SK-N-SH (cell line): ENCODE measurements around the gene AFF3.

ENCODE experiments used
- CHD2 ChIP-seq: fragments of 150-350 bp; IDR thresholded peaks from 2 replicates; pipeline ENCODE4 v1.6.1; 2018; ENCODE audit warnings: low read length; ENCODE audit not compliant: partially characterized antibody
- CTCF ChIP-seq: fragments of 200-600 bp; sonication (generic); IDR thresholded peaks from 2 replicates; pipeline ENCODE4 v1.6.1; 2017; ENCODE audit warnings: antibody characterized with exemption, mild to moderate bottlenecking, moderate library complexity
- EP300 ChIP-seq, 2 experiments: IDR thresholded peaks; 2 replicates each; pipeline versions ENCODE4 v1.4.0 to v1.6.1; 2012; ENCODE audit warnings: borderline replicate concordance in 1 of 2, low read depth in 1 of 2, low read length in 1 of 2
- EZH2phosphoT487 ChIP-seq: fragments of 200-600 bp; sonication (generic); IDR thresholded peaks from 2 replicates; pipeline ENCODE4 v1.6.1; 2017; ENCODE audit warnings: low read depth, mixed run types, mild to moderate bottlenecking, antibody characterized with exemption, moderate library complexity, borderline replicate concordance
- FOSL2 ChIP-seq: IDR thresholded peaks from 2 replicates; pipeline ENCODE4 v1.4.0; 2012; ENCODE audit warnings: low read depth, mild to moderate bottlenecking, moderate library complexity, borderline replicate concordance
- IRF3 ChIP-seq: fragments of 150-350 bp; IDR thresholded peaks from 2 replicates; pipeline ENCODE4 v1.6.1; 2016; ENCODE audit warnings: mild to moderate bottlenecking, low read depth, low read length
- NFIC ChIP-seq: IDR thresholded peaks from 2 replicates; pipeline ENCODE4 v1.4.0; 2012; ENCODE audit warnings: borderline replicate concordance
- REST ChIP-seq: IDR thresholded peaks from 2 replicates; pipeline ENCODE4 v1.6.1; 2012; ENCODE audit warnings: mild to moderate bottlenecking, low read depth, low read length, moderate library complexity
- RFX5 ChIP-seq: IDR thresholded peaks from 2 replicates; pipeline ENCODE4 v1.6.1; 2012; ENCODE audit warnings: mild to moderate bottlenecking, improper control_type of control experiment, low read length
- RXRA ChIP-seq: IDR thresholded peaks from 2 replicates; pipeline ENCODE4 v1.4.0; 2012; ENCODE audit warnings: low read depth, mild to moderate bottlenecking, borderline replicate concordance
- SIN3A ChIP-seq: IDR thresholded peaks from 2 replicates; pipeline ENCODE4 v1.6.1; 2012; ENCODE audit warnings: low read depth, mild to moderate bottlenecking, low read length, moderate library complexity, borderline replicate concordance
- SMC3 ChIP-seq: IDR thresholded peaks from 2 replicates; pipeline ENCODE4 v1.6.1; 2012; ENCODE audit warnings: low read depth, low read length, improper control_type of control experiment
- YY1 ChIP-seq: IDR thresholded peaks from 2 replicates; pipeline ENCODE4 v1.4.0; 2012; ENCODE audit warnings: low read depth, mild to moderate bottlenecking

GRCh38 chr2:99863236-99863902 lies 279.0 kb downstream of the AFF3 start:
- TF ChIP-seq EZH2phosphoT487: no peak
- TF ChIP-seq REST: no peak
- TF ChIP-seq SIN3A: no peak
- TF ChIP-seq CTCF: no peak
- no peak for TF ChIP-seq CHD2
- TF ChIP-seq RXRA: no peak
- no peak for TF ChIP-seq IRF3
- no peak for TF ChIP-seq RFX5
- no peak for TF ChIP-seq YY1
- TF ChIP-seq SMC3: no peak
- TF ChIP-seq FOSL2: no peak
- TF ChIP-seq EP300 (IDR thresholded peaks at IDR 0.05; ENCODE audit: borderline replicate concordance in 1 of 2, low read depth in 1 of 2, low read length in 1 of 2): no peak
- no peak for TF ChIP-seq NFIC
